GM23338 (cell line): ENCODE measurements around the gene IER3IP1. TPM values are rescaled to one million over a fixed set of nuclear protein-coding genes. Genes with fewer than 3 reads are reported as not detected.

Experiments
- ATAC-seq: fragments of 200-7000 bp; cut with Tn5 transposase; 3 replicates; pipeline ENCODE4 v1.9.1; 2020
- DNase-seq: peaks from one replicate; pipeline ENCODE4 v3.0.0-alpha.2; 2015; ENCODE audit warnings: low spot score
- H2AFZ ChIP-seq: fragments of 200-600 bp; sonication (generic); 2 replicates; pipeline ENCODE4 v1.8.0; 2016; ENCODE audit warnings: antibody characterized with exemption, mild to moderate bottlenecking, moderate library complexity
- H3F3A ChIP-seq: fragments of 200-600 bp; sonication (generic); replicated peaks from 2 replicates; pipeline ENCODE4 v1.8.0; 2017; ENCODE audit warnings: antibody characterized with exemption, mixed run types, low read depth
- H3K27ac ChIP-seq: fragments of 200-600 bp; sonication (generic); 2 replicates; pipeline ENCODE4 v1.6.1; 2016; ENCODE audit warnings: low read depth
- H3K27me3 ChIP-seq: fragments of 200-600 bp; sonication (generic); 2 replicates; pipeline ENCODE4 v1.8.0; 2016; ENCODE audit warnings: mild to moderate bottlenecking, mixed run types, moderate library complexity; ENCODE audit not compliant: insufficient read depth
- H3K36me3 ChIP-seq: fragments of 200-600 bp; sonication (generic); 2 replicates; pipeline ENCODE4 v1.8.0; 2016; ENCODE audit warnings: mild to moderate bottlenecking; ENCODE audit not compliant: insufficient read depth
- H3K4me1 ChIP-seq: fragments of 200-600 bp; sonication (generic); 2 replicates; pipeline ENCODE4 v1.8.0; 2016; ENCODE audit warnings: mild to moderate bottlenecking, moderate library complexity; ENCODE audit not compliant: insufficient read depth
- H3K4me2 ChIP-seq: fragments of 200-600 bp; sonication (generic); 2 replicates; pipeline ENCODE4 v1.7.1; 2017; ENCODE audit warnings: mixed run types
- H3K4me3 ChIP-seq: fragments of 200-600 bp; sonication (generic); 2 replicates; pipeline ENCODE4 v1.6.1; 2016; ENCODE audit warnings: mixed run types
- H3K79me2 ChIP-seq: fragments of 200-600 bp; sonication (generic); replicated peaks from 2 replicates; pipeline ENCODE4 v1.8.0; 2017; ENCODE audit warnings: mild to moderate bottlenecking; ENCODE audit not compliant: insufficient read depth
- H3K9me2 ChIP-seq: fragments of 200-600 bp; sonication (generic); 2 replicates; pipeline ENCODE4 v1.8.0; 2017; ENCODE audit not compliant: insufficient read depth
- H4K20me1 ChIP-seq: fragments of 200-600 bp; sonication (generic); replicated peaks from 2 replicates; pipeline ENCODE4 v1.8.0; 2017; ENCODE audit warnings: mild to moderate bottlenecking; ENCODE audit not compliant: insufficient read depth
- H3K27ac Mint-ChIP-seq: 2 replicates; pipeline ENCODE4 v1.8.0; 2020; ENCODE audit warnings: inconsistent platforms, mild to moderate bottlenecking, moderate library complexity, mixed read lengths
- H3K27me3 Mint-ChIP-seq: 3 replicates; pipeline ENCODE4 v1.8.0; 2022; ENCODE audit warnings: low read depth, mild to moderate bottlenecking, moderate library complexity, mixed read lengths, inconsistent platforms; ENCODE audit not compliant: insufficient read depth, poor library complexity
- H3K36me3 Mint-ChIP-seq: 3 replicates; pipeline ENCODE4 v1.8.0; 2021; ENCODE audit warnings: low read depth, mild to moderate bottlenecking, inconsistent platforms, moderate library complexity, mixed read lengths
- H3K4me1 Mint-ChIP-seq: 3 replicates; pipeline ENCODE4 v1.8.0; 2020; ENCODE audit warnings: mild to moderate bottlenecking, inconsistent platforms, mixed read lengths
- H3K4me3 Mint-ChIP-seq: 3 replicates; pipeline ENCODE4 v1.8.0; 2021; ENCODE audit warnings: moderate library complexity, mild to moderate bottlenecking, inconsistent platforms, mixed read lengths
- H3K9me3 Mint-ChIP-seq: 3 replicates; pipeline ENCODE4 v1.8.0; 2020; ENCODE audit warnings: moderate library complexity, mild to moderate bottlenecking, inconsistent platforms, mixed read lengths
- CREB1 ChIP-seq: fragments of 250-450 bp; sonication (Bioruptor Pico); IDR thresholded peaks from 2 replicates; pipeline ENCODE4 v1.5.0; 2020; ENCODE audit warnings: low read depth, mild to moderate bottlenecking, moderate library complexity
- ETS1 ChIP-seq: IDR thresholded peaks from 2 replicates; pipeline ENCODE4 v1.6.1; 2016; ENCODE audit warnings: antibody characterized with exemption
- EZH2 ChIP-seq: fragments of 200-600 bp; sonication (generic); IDR thresholded peaks from one replicate; pipeline ENCODE4 v1.8.0; 2017; ENCODE audit warnings: antibody characterized with exemption, mild to moderate bottlenecking, low read depth; ENCODE audit not compliant: unreplicated experiment
- EZH2phosphoT487 ChIP-seq: fragments of 200-600 bp; sonication (generic); IDR thresholded peaks from one replicate; pipeline ENCODE4 v1.8.1; 2018; ENCODE audit warnings: antibody characterized with exemption; ENCODE audit not compliant: unreplicated experiment
- JUNB ChIP-seq: IDR thresholded peaks from one replicate; pipeline ENCODE4 v1.6.1; 2016; ENCODE audit warnings: antibody characterized with exemption; ENCODE audit not compliant: unreplicated experiment
- NANOG ChIP-seq: IDR thresholded peaks from 2 replicates; pipeline ENCODE4 v1.6.1; 2016; ENCODE audit warnings: antibody characterized with exemption, borderline replicate concordance
- POLR2AphosphoS5 ChIP-seq: IDR thresholded peaks from 2 replicates; pipeline ENCODE4 v1.6.1; 2016; ENCODE audit warnings: antibody characterized with exemption, low read depth
- STAT1 ChIP-seq: IDR thresholded peaks from one replicate; pipeline ENCODE4 v1.6.1; 2016; ENCODE audit warnings: antibody characterized with exemption; ENCODE audit not compliant: unreplicated experiment
- ZNF114 ChIP-seq: fragments of 250-450 bp; sonication (Bioruptor Pico); IDR thresholded peaks from 2 replicates; pipeline ENCODE4 v1.5.0; 2020; ENCODE audit warnings: mild to moderate bottlenecking, moderate library complexity
- ZNF331 ChIP-seq: fragments of 250-450 bp; sonication (Bioruptor Pico); IDR thresholded peaks from 2 replicates; pipeline ENCODE4 v1.5.0; 2020; ENCODE audit warnings: low read depth, mild to moderate bottlenecking, moderate library complexity
- ZNF462 ChIP-seq: fragments of 250-450 bp; sonication (Bioruptor Pico); IDR thresholded peaks from 2 replicates; pipeline ENCODE4 v1.5.0; 2020; ENCODE audit warnings: mild to moderate bottlenecking, moderate library complexity
- polyA plus RNA-seq: library from polyadenylated mRNA; unstranded; fragments of >200 nt; fragmentation: Nextera tagmentation; extraction: Ambion mirVana; gene quantifications from 2 replicates; pipeline ENCODE4 v1.2.1, GENCODE V29; 2016
- total RNA-seq: library from RNA; depleted of rRNA; stranded (reverse); fragments of >200 nt; shearing (Covaris generic); gene quantifications from 2 replicates; pipeline ENCODE4 v1.2.3, GENCODE V29; 2014
- TF ChIP-seq, protein P1 (sequence below): IDR thresholded peaks from one replicate; pipeline ENCODE4 v1.6.1; 2018; ENCODE audit warnings: antibody characterized with exemption; ENCODE audit not compliant: unreplicated experiment

The IER3IP1 gene
- total and polyA plus RNA-seq, 2 experiments from 2014 or later = 12.2 to 24.0 TPM

GRCh38 chr18:47150824-47151366 lies 25.3 kb downstream of the IER3IP1 start (continued):
- TF ChIP-seq JUNB = no peak
- no peak for TF ChIP-seq EZH2
- TF ChIP-seq, protein P1, sequence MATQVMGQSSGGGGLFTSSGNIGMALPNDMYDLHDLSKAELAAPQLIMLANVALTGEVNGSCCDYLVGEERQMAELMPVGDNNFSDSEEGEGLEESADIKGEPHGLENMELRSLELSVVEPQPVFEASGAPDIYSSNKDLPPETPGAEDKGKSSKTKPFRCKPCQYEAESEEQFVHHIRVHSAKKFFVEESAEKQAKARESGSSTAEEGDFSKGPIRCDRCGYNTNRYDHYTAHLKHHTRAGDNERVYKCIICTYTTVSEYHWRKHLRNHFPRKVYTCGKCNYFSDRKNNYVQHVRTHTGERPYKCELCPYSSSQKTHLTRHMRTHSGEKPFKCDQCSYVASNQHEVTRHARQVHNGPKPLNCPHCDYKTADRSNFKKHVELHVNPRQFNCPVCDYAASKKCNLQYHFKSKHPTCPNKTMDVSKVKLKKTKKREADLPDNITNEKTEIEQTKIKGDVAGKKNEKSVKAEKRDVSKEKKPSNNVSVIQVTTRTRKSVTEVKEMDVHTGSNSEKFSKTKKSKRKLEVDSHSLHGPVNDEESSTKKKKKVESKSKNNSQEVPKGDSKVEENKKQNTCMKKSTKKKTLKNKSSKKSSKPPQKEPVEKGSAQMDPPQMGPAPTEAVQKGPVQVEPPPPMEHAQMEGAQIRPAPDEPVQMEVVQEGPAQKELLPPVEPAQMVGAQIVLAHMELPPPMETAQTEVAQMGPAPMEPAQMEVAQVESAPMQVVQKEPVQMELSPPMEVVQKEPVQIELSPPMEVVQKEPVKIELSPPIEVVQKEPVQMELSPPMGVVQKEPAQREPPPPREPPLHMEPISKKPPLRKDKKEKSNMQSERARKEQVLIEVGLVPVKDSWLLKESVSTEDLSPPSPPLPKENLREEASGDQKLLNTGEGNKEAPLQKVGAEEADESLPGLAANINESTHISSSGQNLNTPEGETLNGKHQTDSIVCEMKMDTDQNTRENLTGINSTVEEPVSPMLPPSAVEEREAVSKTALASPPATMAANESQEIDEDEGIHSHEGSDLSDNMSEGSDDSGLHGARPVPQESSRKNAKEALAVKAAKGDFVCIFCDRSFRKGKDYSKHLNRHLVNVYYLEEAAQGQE = no peak
- no peak for TF ChIP-seq ETS1
- TF ChIP-seq EZH2phosphoT487 = no peak
- no peak for TF ChIP-seq CREB1 (CRISPR knock-in tag)
- TF ChIP-seq ZNF331 (CRISPR knock-in tag) = no peak

DNA sequence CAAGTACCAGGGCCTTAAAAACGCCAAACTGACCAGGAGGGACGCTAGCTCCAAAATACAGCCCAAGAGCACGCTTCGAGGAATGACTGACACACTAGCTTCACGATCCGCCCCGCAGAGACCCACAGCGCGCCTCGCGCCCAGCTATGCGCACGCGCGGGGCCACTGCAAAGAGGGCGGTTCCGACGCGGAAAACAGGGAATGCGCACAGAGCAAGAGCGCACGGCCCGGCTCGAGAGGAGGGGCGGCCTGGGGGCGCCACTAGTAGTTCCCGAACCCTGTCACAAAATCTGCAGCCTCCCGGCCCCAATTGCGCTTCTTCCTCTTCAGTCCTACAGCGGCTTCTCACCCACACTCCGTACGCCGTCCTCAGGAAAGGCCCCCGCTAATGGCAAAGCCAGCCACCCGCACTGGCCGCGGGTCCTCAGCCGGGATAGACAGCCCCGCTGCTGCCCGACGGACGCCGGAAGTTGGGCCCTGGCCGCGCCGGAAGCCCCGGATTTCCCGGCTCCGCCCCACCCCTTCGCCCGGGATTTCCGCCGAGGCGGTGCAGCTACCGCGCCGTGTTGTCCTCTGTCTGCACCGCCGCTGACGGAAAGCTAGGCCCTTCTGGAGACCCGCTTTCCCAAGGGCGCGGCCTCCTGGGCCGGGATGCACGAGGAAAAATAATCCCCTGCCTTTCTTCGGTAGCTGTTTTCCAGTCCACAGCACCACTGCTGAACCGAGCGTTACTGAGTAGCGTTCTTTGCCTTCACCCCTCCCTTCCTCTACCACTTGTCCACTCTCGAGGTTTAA lies 25.9 kb downstream of the IER3IP1 start, which contains the start of gene HDHD2:
TSS of gene HDHD2 (minus strand) at position 472 of the 795 bp plus-strand sequence. CDS start 14,061 bp downstream, outside the sequence.
- no peaks in the 10 kb centered on the region for H3K9me2 ChIP-seq
- Mint-ChIP-seq H3K27me3 (peaks cover 8% of the 10 kb centered on the region), H3K9me3 (peaks cover 2% of the 10 kb centered on the region; the same call in 1 of the 3 replicates), H3K27ac (peak within 1 kb of the TSS; percentile 91), H3K4me1 (peaks cover 20% of the 10 kb centered on the region), H3K36me3 (peaks cover 4% of the 10 kb centered on the region; the same call in 1 of the 3 replicates), H3K4me3 (peak within 1 kb of the TSS; percentile 93)
- peak within 1 kb of the TSS; percentile 92 for H3K4me2 ChIP-seq
- H3K27me3 ChIP-seq = no peaks in the 10 kb centered on the region
- H3K4me3 ChIP-seq = peak within 1 kb of the TSS; percentile 77
- peaks cover 7% of the 10 kb centered on the region for H3K4me1 ChIP-seq
- peaks cover 45% of the 10 kb centered on the region for H3K79me2 ChIP-seq
- DNase-seq = peak; percentile 90
- peak; percentile 92 for ATAC-seq
- peaks cover 5% of the 10 kb centered on the region; the same call in 1 of the 2 replicates for H3K36me3 ChIP-seq
- 0 out of 2 replicates have a peak, but pooled peaks cover 6% of the 10 kb centered on the region for H4K20me1 ChIP-seq
- H2AFZ ChIP-seq = peak within 1 kb of the TSS; percentile 97
- peaks cover 6% of the 10 kb centered on the region; the same call in 1 of the 2 replicates for H3F3A ChIP-seq
- H3K27ac ChIP-seq = peak within 1 kb of the TSS; percentile 92
- no peak for TF ChIP-seq STAT1
- TF ChIP-seq ZNF462 = no peak
- no peak for TF ChIP-seq NANOG
- no peak for TF ChIP-seq ZNF114
- TF ChIP-seq POLR2AphosphoS5 = peak; percentile 95
- TF ChIP-seq ZNF331 (CRISPR knock-in tag) = no peak
